HCT116 (cell line): ENCODE measurements around the gene CDC42BPB. TPM values are rescaled to one million over a fixed set of nuclear protein-coding genes. Genes with fewer than 3 reads are reported as not detected.

Experiments used
- ATAC-seq: fragments of 200-7000 bp; cut with Tn5 transposase; 2 replicates; pipeline ENCODE4 v1.9.1; 2020; ENCODE audit warnings: mild to moderate bottlenecking, moderate library complexity
- BruUV-seq: library from RNA; stranded (reverse); fragments of 400-500 nt; replicated peaks from 2 replicates; lab custom pipeline; 2021; lab: Mats Ljungman, UMichigan
- CTCF ChIA-PET: fragments of 300-600 bp; sonication (Branson Sonifier 250); formaldehyde crosslinking; loops from one replicate; lab custom pipeline; 2021; ENCODE audit warnings: antibody characterized with exemption; lab: Charles Lee
- POLR2A ChIA-PET: fragments of 300-600, 350-600 bp; sonication (Branson Sonifier 250); formaldehyde crosslinking; loops from one replicate; lab custom pipeline; 2021; ENCODE audit warnings: antibody characterized with exemption; lab: Charles Lee
- RAD21 ChIA-PET, 2 experiments: fragments of 300-600 bp; sonication (Branson Sonifier 250); formaldehyde crosslinking; loops; one replicate each; lab custom pipeline; 2023; ENCODE audit warnings: low total read pairs in 2 of 2; ENCODE audit not compliant: uncharacterized antibody in 2 of 2, unreplicated experiment in 2 of 2, low non-redundant PET in 1 of 2; lab: Charles Lee
- DNase-seq: peaks from one replicate; pipeline ENCODE4 v3.0.0-alpha.2; 2010; ENCODE audit warnings: low read depth, low spot score
- H2AFZ ChIP-seq: fragments of 200-600 bp; shearing (Covaris generic), sonication (generic); 2 replicates; pipeline ENCODE4 v1.6.1; 2017; ENCODE audit warnings: low read depth, mixed run types, mixed read lengths, antibody characterized with exemption, low read length; ENCODE audit not compliant: poor library complexity, severe bottlenecking
- H3K27ac ChIP-seq: 2 replicates; pipeline ENCODE4 v1.5.1; 2012; ENCODE audit warnings: low read depth, low read length
- H3K27me3 ChIP-seq: fragments of 200-600 bp; sonication (generic); 2 replicates; pipeline ENCODE4 v1.6.1; 2016; ENCODE audit warnings: mixed run types, low read length, mixed read lengths; ENCODE audit not compliant: insufficient read depth
- H3K36me3 ChIP-seq, 2 experiments: fragments of 200-500 bp in 1 of 2; fragments of 200-600 bp in 1 of 2; sonication (Bioruptor generic) in 1 of 2; sonication (generic) in 1 of 2; 2 replicates each; pipeline versions ENCODE4 v1.5.1 to v1.6.1; 2014 to 2016; ENCODE audit warnings: low read length in 2 of 2, inconsistent platforms in 1 of 2, mixed read lengths in 1 of 2, mixed run types in 1 of 2; ENCODE audit not compliant: insufficient read depth in 2 of 2, control insufficient read depth in 1 of 2
- H3K4me1 ChIP-seq, 2 experiments: fragments of 200-600 bp in 1 of 2; sonication (generic) in 1 of 2; 2 replicates each; pipeline versions ENCODE4 v1.5.1 to v1.6.1; 2012 to 2017; ENCODE audit warnings: low read length in 2 of 2, inconsistent platforms in 1 of 2, mild to moderate bottlenecking in 1 of 2, mixed read lengths in 1 of 2, mixed run types in 1 of 2, moderate library complexity in 1 of 2; ENCODE audit not compliant: insufficient read depth in 2 of 2, control insufficient read depth in 1 of 2
- H3K4me2 ChIP-seq: fragments of 200-600 bp; sonication (generic); 2 replicates; pipeline ENCODE4 v1.6.1; 2017; ENCODE audit warnings: mixed run types, low read length, mixed read lengths
- H3K4me3 ChIP-seq, 2 experiments: fragments of 200-600 bp in 1 of 2; sonication (generic) in 1 of 2; replicated peaks in 1 of 2; 2 replicates each; pipeline ENCODE4 v1.5.1; 2011 to 2016; ENCODE audit warnings: low read length in 2 of 2, control low read depth in 1 of 2, low read depth in 1 of 2, mild to moderate bottlenecking in 1 of 2, mixed read lengths in 1 of 2, mixed run types in 1 of 2
- H3K79me2 ChIP-seq: fragments of 200-600 bp; sonication (generic); 2 replicates; pipeline ENCODE4 v1.6.1; 2017; ENCODE audit warnings: mild to moderate bottlenecking, mixed run types, low read length, moderate library complexity, mixed read lengths; ENCODE audit not compliant: insufficient read depth
- H3K9ac ChIP-seq: fragments of 200-600 bp; sonication (generic); 2 replicates; pipeline ENCODE4 v1.6.1; 2016; ENCODE audit warnings: low read length, mixed read lengths
- H3K9me2 ChIP-seq: fragments of 200-600 bp; sonication (generic), shearing (Covaris generic); 2 replicates; pipeline ENCODE4 v1.6.1; 2017; ENCODE audit warnings: mixed run types, mild to moderate bottlenecking, moderate library complexity; ENCODE audit not compliant: insufficient read depth
- H3K9me3 ChIP-seq, 2 experiments: fragments of 200-500 bp in 1 of 2; fragments of 200-600 bp in 1 of 2; sonication (Bioruptor generic) in 1 of 2; sonication (generic) in 1 of 2; 2 replicates each; pipeline ENCODE4 v1.6.1; 2014 to 2017; ENCODE audit warnings: low read length in 2 of 2, mixed read lengths in 2 of 2, inconsistent platforms in 1 of 2, low read depth in 1 of 2, mild to moderate bottlenecking in 1 of 2, mixed run types in 1 of 2, moderate library complexity in 1 of 2; ENCODE audit not compliant: control insufficient read depth in 1 of 2, insufficient read depth in 1 of 2
- H4K20me1 ChIP-seq: fragments of 200-600 bp; sonication (generic), shearing (Covaris generic); 2 replicates; pipeline ENCODE4 v1.6.1; 2017; ENCODE audit warnings: mixed run types, mild to moderate bottlenecking, moderate library complexity; ENCODE audit not compliant: insufficient read depth
- CBX3 ChIP-seq: IDR thresholded peaks from 2 replicates; pipeline ENCODE4 v1.6.1; 2012; ENCODE audit warnings: low read depth
- EGR1 ChIP-seq: IDR thresholded peaks from 2 replicates; pipeline ENCODE4 v1.6.1; 2012; ENCODE audit warnings: low read depth
- ELF1 ChIP-seq: IDR thresholded peaks from 2 replicates; pipeline ENCODE4 v1.6.1; 2012; ENCODE audit warnings: low read depth, borderline replicate concordance
- EZH2phosphoT487 ChIP-seq: fragments of 200-600 bp; IDR thresholded peaks from 2 replicates; pipeline ENCODE4 v1.6.1; 2018; ENCODE audit warnings: antibody characterized with exemption, borderline replicate concordance
- POLR2AphosphoS5 ChIP-seq: IDR thresholded peaks from 2 replicates; pipeline ENCODE4 v1.6.1; 2011; ENCODE audit warnings: mild to moderate bottlenecking, low read depth, low read length, moderate library complexity
- SP1 ChIP-seq: IDR thresholded peaks from 2 replicates; pipeline ENCODE4 v1.6.1; 2012; ENCODE audit warnings: low read depth
- YY1 ChIP-seq: IDR thresholded peaks from 2 replicates; pipeline ENCODE4 v1.6.1; 2011; ENCODE audit warnings: low read length, low read depth, moderate library complexity, mild to moderate bottlenecking; ENCODE audit not compliant: insufficient replicate concordance; ENCODE audit errors: extremely low read depth
- ZFX ChIP-seq: fragments of 450-650 bp; IDR thresholded peaks from 2 replicates; pipeline ENCODE4 v1.6.1; 2017
- ZNF274 ChIP-seq: fragments of 200-500 bp; sonication (Bioruptor generic); IDR thresholded peaks from 2 replicates; pipeline ENCODE4 v1.6.1; 2014; ENCODE audit warnings: mild to moderate bottlenecking, low read depth, low read length, inconsistent platforms
- intact Hi-C: fragments of 100-400 bp; cut with micrococcal nuclease; formaldehyde crosslinking; loops from 2 replicates; pipeline ENCODE4 v1.10.0; 2022
- total RNA-seq: library from RNA; stranded (reverse); gene quantifications from one replicate; pipeline ENCODE4 v1.2.1, GENCODE V29; 2021; ENCODE audit not compliant: unreplicated experiment
- TF ChIP-seq, protein P1 (sequence below): IDR thresholded peaks from 2 replicates; pipeline ENCODE4 v1.6.1; 2012
- TF ChIP-seq, protein P2 (sequence below), 3 experiments: fragments of 200-600 bp in 1 of 3; sonication (generic) in 1 of 3; IDR thresholded peaks in 2 of 3; conservative IDR thresholded peaks in 1 of 3; 2 replicates each; pipeline ENCODE4 v1.5.1; 2012 to 2017; ENCODE audit warnings: low read depth in 2 of 3, low read length in 2 of 3, antibody characterized with exemption in 1 of 3, borderline replicate concordance in 1 of 3, control low read depth in 1 of 3, mild to moderate bottlenecking in 1 of 3, mixed read lengths in 1 of 3, mixed run types in 1 of 3, moderate library complexity in 1 of 3; ENCODE audit not compliant: insufficient read depth in 1 of 3
- TF ChIP-seq, protein P3 (sequence below): IDR thresholded peaks from 2 replicates; pipeline ENCODE4 v1.6.1; 2011; ENCODE audit warnings: mild to moderate bottlenecking, low read length, moderate library complexity; ENCODE audit not compliant: insufficient replicate concordance; ENCODE audit errors: extremely low read depth

The CDC42BPB gene
- total RNA-seq, 1 experiment from 2014 or later, result 85.6 TPM

DNA sequence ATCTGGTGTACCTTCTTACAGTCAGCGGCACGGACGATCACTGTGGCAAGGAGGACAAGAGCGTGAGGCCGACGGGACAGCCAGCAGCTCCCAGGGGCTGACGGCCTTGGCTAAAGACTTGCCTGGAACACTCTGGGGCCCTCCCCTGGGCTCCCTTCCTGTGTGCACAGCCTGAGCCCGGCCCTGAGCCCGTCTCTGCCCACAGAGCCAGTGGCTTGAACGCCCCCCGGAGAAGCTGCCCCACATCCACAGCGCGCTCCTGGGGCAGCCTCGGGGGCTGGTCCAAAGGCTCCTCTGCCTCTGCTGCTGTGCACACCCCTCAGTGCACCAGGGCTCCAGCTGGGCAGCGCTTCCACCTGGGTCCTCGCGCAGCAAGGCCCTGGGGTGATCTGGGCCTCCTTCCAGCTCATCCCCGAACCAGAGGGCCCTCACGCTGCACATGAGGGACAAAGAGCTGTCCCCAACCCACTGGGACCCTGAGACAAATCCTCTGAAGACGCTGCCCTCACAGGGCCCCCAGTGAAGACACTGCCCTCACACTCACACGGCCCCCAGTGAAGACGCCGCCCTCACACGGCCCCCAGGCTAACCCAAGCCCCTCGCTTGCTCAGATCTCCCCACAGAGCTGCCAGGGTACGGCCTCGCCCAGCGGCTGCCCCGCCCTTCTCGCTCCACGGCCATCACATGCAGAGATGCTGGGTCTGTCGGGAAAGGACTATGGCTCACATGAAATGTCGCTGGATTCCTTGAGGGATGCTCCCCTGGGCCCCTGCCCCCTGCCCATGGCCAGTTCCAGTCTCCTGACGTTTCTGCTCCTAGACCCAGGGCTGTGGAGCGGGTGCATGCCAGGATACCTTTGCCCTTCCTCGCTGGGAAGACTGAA lies 112.7 kb downstream of the CDC42BPB start:
- H4K20me1 ChIP-seq, result no peaks in the 10 kb centered on the region
- H3K36me3 ChIP-seq, result peaks cover 23 to 38% of the 10 kb centered on the region in 2 experiments
- ATAC-seq (no peak), DNase-seq (no peak)
- no peak overlapping the region for H3K4me2 ChIP-seq
- H3K9me3 ChIP-seq, result no peaks in the 10 kb centered on the region
- no TSS peak for BruUV-seq
- ChIA-PET POLR2A (no interaction called here), RAD21 (no interaction called here)
- peaks cover 0 to 4% of the 10 kb centered on the region in 2 experiments; a peak in 1 of 4 replicates for H3K4me1 ChIP-seq
- H2AFZ ChIP-seq, result no peak overlapping the region
- no peaks in the 10 kb centered on the region for H3K9me2 ChIP-seq
- H3K79me2 ChIP-seq, result no peaks in the 10 kb centered on the region
- TF ChIP-seq, protein P1, sequence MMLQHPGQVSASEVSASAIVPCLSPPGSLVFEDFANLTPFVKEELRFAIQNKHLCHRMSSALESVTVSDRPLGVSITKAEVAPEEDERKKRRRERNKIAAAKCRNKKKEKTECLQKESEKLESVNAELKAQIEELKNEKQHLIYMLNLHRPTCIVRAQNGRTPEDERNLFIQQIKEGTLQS, result no peak
- TF ChIP-seq ZFX, result no peak
- TF ChIP-seq, all 23 proteins: peak for 0
- no peaks in the 10 kb centered on the region for H3K27me3 ChIP-seq
- H3K27ac ChIP-seq, result no peak overlapping the region
- intact Hi-C loops, result no loop called here
- CTCF ChIA-PET, result no interaction called here
- no peak overlapping the region for H3K9ac ChIP-seq
- no peak overlapping the region for H3K4me3 ChIP-seq

DNA sequence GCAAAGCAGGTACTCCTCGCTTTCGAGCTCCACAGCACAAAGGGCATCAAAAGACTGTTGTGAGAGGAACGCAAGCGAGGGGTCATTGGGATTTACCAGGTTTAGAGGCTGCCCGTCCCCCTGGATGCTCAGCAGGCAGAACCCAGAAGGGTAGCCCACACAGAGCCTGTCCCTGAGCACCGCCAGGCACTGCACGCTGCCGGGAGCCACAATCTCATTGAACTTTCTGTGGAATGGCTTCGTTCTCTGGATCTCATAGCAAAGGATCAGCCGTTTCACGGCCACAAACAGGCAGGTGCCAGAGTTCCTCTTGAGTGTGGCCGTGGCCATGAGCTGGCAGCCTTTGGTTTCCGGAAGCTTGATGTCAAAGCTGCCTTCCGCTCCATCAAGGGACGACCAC lies 113.4 kb downstream of the CDC42BPB start:
- intact Hi-C loops, result no loop called here
- DNase-seq (no peak), ATAC-seq (no peak)
- Histone ChIP-seq H3K27ac (no peak overlapping the region), H3K9ac (no peak overlapping the region), H4K20me1 (no peaks in the 10 kb centered on the region), H3K9me2 (no peaks in the 10 kb centered on the region), H2AFZ (no peak overlapping the region), H3K79me2 (no peaks in the 10 kb centered on the region), H3K36me3 (peaks cover 23 to 40% of the 10 kb centered on the region in 2 experiments), H3K4me3 (no peak overlapping the region), H3K4me1 (peaks cover 0 to 4% of the 10 kb centered on the region in 2 experiments; a peak in 1 of 4 replicates), H3K27me3 (no peaks in the 10 kb centered on the region), H3K4me2 (no peak overlapping the region), H3K9me3 (no peaks in the 10 kb centered on the region)
- ChIA-PET CTCF (no interaction called here), RAD21 (no interaction called here), POLR2A (no interaction called here)
- TSS peak; percentile 25 for BruUV-seq
- no peak for TF ChIP-seq POLR2AphosphoS5
- no peak for TF ChIP-seq EGR1
- no peak for TF ChIP-seq ZNF274
- no peak for TF ChIP-seq CBX3
- no peak for TF ChIP-seq ELF1
- TF ChIP-seq SP1, result no peak
- TF ChIP-seq, protein P2, sequence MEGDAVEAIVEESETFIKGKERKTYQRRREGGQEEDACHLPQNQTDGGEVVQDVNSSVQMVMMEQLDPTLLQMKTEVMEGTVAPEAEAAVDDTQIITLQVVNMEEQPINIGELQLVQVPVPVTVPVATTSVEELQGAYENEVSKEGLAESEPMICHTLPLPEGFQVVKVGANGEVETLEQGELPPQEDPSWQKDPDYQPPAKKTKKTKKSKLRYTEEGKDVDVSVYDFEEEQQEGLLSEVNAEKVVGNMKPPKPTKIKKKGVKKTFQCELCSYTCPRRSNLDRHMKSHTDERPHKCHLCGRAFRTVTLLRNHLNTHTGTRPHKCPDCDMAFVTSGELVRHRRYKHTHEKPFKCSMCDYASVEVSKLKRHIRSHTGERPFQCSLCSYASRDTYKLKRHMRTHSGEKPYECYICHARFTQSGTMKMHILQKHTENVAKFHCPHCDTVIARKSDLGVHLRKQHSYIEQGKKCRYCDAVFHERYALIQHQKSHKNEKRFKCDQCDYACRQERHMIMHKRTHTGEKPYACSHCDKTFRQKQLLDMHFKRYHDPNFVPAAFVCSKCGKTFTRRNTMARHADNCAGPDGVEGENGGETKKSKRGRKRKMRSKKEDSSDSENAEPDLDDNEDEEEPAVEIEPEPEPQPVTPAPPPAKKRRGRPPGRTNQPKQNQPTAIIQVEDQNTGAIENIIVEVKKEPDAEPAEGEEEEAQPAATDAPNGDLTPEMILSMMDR (IDR thresholded peaks at IDR 0.05 in 2 of 3, conservative IDR thresholded peaks at IDR 0.05 in 1 of 3; ENCODE audit: borderline replicate concordance in 1 of 3, insufficient read depth in 1 of 3, low read depth in 2 of 3, low read length in 2 of 3), result no peak
- no peak for TF ChIP-seq EZH2phosphoT487
- no peak for TF ChIP-seq ZFX
- TF ChIP-seq, protein P3, sequence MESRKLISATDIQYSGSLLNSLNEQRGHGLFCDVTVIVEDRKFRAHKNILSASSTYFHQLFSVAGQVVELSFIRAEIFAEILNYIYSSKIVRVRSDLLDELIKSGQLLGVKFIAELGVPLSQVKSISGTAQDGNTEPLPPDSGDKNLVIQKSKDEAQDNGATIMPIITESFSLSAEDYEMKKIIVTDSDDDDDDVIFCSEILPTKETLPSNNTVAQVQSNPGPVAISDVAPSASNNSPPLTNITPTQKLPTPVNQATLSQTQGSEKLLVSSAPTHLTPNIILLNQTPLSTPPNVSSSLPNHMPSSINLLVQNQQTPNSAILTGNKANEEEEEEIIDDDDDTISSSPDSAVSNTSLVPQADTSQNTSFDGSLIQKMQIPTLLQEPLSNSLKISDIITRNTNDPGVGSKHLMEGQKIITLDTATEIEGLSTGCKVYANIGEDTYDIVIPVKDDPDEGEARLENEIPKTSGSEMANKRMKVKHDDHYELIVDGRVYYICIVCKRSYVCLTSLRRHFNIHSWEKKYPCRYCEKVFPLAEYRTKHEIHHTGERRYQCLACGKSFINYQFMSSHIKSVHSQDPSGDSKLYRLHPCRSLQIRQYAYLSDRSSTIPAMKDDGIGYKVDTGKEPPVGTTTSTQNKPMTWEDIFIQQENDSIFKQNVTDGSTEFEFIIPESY, result no peak
- TF ChIP-seq YY1, result no peak
